Dendritic cell treated with granulocyte-macrophage colony-stimulating factor and Interleukin-4, amounts not matched to agents 40 ng/mL and 50 ng/mL, for 4 days (primary cell): ENCODE measurements around the gene PARD3.

Experiments
- H3K27ac Mint-ChIP-seq: one replicate; pipeline ENCODE4 v1.8.0; 2022; ENCODE audit warnings: mild to moderate bottlenecking, mixed read lengths
- H3K27me3 Mint-ChIP-seq: one replicate; pipeline ENCODE4 v1.8.0; 2022; ENCODE audit warnings: mild to moderate bottlenecking, mixed read lengths
- H3K36me3 Mint-ChIP-seq: one replicate; pipeline ENCODE4 v1.8.0; 2022; ENCODE audit warnings: low read depth, mixed read lengths
- H3K4me1 Mint-ChIP-seq: one replicate; pipeline ENCODE4 v1.8.0; 2022; ENCODE audit warnings: low read depth, mixed read lengths
- H3K4me3 Mint-ChIP-seq: one replicate; pipeline ENCODE4 v1.8.0; 2022; ENCODE audit warnings: mild to moderate bottlenecking, moderate library complexity, mixed read lengths
- H3K9me3 Mint-ChIP-seq: one replicate; pipeline ENCODE4 v1.8.0; 2022; ENCODE audit warnings: mixed read lengths
- intact Hi-C: fragments of 100-400 bp; cut with micrococcal nuclease; formaldehyde crosslinking; loops from one replicate; pipeline ENCODE4 v1.15.0; 2022

PARD3 gene

DNA sequence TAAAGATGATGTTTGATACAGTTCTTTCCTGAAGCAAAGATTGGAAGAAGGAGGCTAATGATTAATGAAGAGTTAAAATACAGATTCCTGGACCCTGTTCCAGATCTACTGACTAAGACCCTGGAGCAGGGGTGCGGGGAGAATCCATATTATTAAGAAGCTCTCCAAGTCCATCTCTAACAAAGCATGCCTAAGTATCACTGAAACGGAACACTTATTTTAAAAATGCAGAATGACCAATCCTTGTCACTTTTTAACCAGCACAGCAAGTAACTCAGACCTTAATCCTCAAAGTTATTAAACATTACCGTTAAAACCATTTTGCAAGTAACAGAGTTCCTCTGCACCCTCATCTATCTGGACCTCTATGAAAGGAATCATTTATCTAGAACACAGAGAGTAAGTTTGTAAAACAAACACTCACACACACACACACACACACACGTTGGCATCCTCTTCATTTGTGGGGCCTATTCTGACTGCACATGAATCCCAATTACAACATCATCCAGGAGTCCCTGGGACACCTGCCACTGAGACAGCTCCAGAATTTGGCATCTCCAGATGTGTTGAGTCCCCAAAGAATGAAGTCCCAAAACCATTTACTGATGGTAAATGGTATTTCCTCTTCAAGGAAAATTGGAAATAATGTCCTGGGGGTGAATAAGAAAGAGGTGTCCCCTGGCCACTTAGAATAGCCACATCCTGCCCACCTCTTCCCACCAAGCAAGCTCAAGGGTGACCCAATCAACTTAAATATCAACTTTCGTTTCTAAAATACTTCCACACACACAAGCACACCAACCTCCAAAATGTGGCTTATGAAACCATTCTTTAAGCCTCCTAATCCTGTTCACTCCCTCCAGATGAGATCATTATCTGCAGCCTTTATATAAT, 117.5 kb downstream of the PARD3 start:
- no peak overlapping the region for H3K27ac Mint-ChIP-seq
- H3K27me3 Mint-ChIP-seq = peaks cover 28% of the 10 kb centered on the region
- intact Hi-C loops = no loop called here
- no peaks in the 10 kb centered on the region for H3K4me1 Mint-ChIP-seq
- no peaks in the 10 kb centered on the region for H3K36me3 Mint-ChIP-seq
- H3K9me3 Mint-ChIP-seq = no peaks in the 10 kb centered on the region
- no peak overlapping the region for H3K4me3 Mint-ChIP-seq

DNA sequence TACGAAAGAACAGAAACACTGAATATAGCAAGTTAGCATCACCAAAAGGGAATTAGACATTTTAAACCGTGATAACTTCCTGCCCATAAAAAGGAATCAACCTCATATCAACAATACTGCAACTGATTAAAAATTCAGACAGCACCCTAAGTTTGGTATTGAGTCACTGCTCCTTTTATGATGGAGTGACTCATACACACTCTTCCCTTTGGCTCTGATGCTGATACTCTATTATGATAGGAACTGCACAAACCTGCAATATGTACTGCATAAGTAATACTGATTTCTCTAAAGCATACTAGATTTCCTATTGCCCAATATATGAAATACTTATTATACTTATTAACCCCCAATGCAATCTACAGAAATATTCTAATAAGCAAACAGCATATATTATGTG, 118.7 kb downstream of the PARD3 start:
- no peaks in the 10 kb centered on the region for H3K4me1 Mint-ChIP-seq
- intact Hi-C loops = no loop called here
- no peaks in the 10 kb centered on the region for H3K9me3 Mint-ChIP-seq
- H3K36me3 Mint-ChIP-seq = no peaks in the 10 kb centered on the region
- H3K27me3 Mint-ChIP-seq = peaks cover 22% of the 10 kb centered on the region
- H3K27ac Mint-ChIP-seq = no peak overlapping the region
- no peak overlapping the region for H3K4me3 Mint-ChIP-seq

DNA sequence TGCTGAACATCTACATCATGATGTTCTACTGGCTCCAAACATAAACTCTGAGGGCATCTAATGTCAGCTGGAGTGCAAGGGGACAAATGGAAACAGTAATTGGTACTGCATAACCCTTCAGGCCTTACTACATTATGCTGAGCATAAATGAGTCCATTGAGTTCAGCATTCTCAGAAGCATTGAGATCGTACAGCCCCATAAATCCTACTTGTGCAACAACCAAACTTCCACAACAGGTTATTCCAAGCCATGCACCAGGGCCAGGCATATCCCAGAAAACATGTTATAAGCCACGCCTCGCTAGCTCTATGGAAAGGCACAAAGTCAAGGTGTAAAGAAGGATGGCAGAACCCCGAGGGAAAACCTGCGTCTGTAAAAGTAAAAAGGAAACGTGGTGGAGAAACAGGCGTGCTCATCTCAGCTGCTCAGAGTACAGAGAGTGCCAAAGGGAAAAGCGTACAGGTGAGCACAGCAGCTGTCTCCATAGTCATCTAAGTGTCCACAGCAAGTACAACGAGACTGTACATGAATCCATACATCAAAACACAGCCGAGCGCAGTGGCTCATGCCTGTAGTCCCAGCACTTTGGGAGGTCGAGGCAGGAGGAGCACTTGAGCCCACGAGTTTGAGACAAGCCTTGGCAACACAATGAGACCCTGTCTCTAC, 124.6 kb downstream of the PARD3 start:
- H3K27me3 Mint-ChIP-seq = peaks cover 8% of the 10 kb centered on the region
- no peak overlapping the region for H3K4me3 Mint-ChIP-seq
- intact Hi-C loops = no loop called here
- no peaks in the 10 kb centered on the region for H3K36me3 Mint-ChIP-seq
- no peaks in the 10 kb centered on the region for H3K9me3 Mint-ChIP-seq
- no peaks in the 10 kb centered on the region for H3K4me1 Mint-ChIP-seq
- no peak overlapping the region for H3K27ac Mint-ChIP-seq

DNA sequence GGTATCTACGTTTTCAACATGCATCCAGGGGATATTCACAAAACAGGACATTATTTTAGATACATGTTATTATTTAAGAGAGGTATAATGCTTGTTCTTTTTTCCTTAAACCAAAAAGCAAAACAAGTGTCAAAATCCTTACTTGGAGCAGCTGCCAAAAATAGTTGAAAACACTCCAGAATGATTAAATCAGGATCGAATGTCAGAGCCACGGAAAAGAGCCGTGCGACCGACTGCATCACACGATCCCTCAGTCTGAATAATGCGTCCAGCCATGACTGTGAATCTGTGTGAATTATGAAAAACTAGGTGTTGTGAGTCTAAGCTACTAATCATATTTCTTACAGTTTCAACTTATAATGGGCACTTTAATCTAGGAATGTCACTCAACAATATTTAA, 126.0 kb downstream of the PARD3 start:
- intact Hi-C loops = no loop called here
- Mint-ChIP-seq H3K4me1 (no peaks in the 10 kb centered on the region), H3K27ac (no peak overlapping the region), H3K36me3 (no peaks in the 10 kb centered on the region), H3K9me3 (no peaks in the 10 kb centered on the region), H3K27me3 (peaks cover 8% of the 10 kb centered on the region), H3K4me3 (no peak overlapping the region)

DNA sequence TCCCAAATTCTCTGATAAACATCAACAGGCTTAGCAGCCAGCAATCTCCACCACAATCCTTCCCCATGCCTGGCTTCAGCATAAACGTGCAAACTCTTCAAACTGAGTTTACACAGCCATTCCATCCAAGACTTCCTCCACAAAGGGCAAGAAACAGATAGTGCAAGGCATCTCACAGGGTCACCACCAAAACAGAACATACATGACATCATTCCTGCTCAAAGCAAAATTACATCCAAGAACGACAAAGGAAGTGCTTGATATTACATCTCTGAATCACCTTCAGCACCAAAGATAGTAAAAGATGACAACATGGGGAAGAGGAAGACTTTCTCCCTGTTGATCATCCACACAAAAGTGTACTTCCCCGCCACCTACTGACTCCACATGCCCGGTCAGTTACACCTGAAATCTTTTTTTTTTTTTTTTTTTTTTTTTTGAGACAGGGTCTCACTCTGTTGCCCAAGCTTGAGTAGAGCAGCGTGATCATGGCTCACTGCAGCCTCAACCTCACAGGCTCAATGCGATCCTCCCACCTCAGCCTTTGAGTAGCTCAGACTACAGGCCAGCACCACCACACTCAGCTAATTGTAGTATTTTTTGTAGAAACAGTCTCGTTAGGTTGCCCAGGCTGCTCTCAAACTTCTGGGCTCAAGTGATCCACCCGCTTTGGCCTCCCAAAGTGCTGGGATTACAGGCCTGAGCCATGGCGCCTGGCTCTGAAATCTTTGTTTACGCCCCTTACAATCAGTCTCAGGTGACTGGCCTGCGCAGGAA, 127.5 kb downstream of the PARD3 start:
- Mint-ChIP-seq H3K36me3 (no peaks in the 10 kb centered on the region), H3K4me1 (no peaks in the 10 kb centered on the region), H3K4me3 (no peak overlapping the region), H3K27me3 (peaks cover 2% of the 10 kb centered on the region), H3K9me3 (no peaks in the 10 kb centered on the region), H3K27ac (no peak overlapping the region)
- intact Hi-C loops = no loop called here

DNA sequence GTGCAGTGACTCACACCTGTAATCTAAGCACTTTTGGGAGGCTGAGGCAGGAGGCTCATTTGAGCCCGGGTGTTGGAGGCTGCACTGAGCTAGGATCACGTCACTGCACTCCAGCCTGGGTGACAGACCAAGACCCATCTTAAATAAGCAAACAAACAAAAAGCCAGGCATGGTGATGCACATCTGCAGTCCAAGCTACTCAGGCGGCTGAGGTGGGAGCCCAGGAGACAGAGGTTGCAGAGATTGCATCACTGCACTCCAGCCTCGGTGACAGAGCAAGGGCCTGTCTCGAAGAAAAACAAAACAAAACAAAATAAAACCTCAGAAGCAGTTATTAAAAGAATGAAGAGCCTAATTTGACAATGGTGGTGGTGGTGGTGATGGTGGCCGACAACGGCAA, 132.5 kb downstream of the PARD3 start:
- Mint-ChIP-seq H3K9me3 (no peaks in the 10 kb centered on the region), H3K4me1 (no peaks in the 10 kb centered on the region), H3K4me3 (no peak overlapping the region), H3K27me3 (peaks cover 5% of the 10 kb centered on the region), H3K27ac (no peak overlapping the region), H3K36me3 (no peaks in the 10 kb centered on the region)
- intact Hi-C loops = no loop called here

DNA sequence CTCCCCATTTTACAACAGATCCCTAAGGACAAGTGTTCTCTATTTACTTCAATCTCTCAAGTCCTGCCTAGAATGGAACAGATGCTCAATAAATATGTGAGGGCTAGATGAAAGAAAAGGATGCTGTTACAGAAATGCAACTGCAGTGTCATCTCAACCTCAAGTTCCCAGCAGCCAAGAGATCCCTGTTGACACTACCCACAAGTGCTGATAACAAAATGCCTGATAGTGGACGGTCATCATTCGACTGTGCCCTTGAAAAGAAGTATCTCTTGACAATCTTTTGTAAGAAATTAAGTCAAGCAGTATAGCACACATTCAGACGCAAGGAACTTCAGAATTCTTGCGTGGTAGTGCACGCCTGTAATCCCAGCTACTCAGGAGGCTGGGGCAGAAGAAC, 133.2 kb downstream of the PARD3 start:
- H3K4me3 Mint-ChIP-seq = no peak overlapping the region
- no peaks in the 10 kb centered on the region for H3K4me1 Mint-ChIP-seq
- intact Hi-C loops = no loop called here
- H3K9me3 Mint-ChIP-seq = no peaks in the 10 kb centered on the region
- no peak overlapping the region for H3K27ac Mint-ChIP-seq
- no peaks in the 10 kb centered on the region for H3K36me3 Mint-ChIP-seq
- peaks cover 5% of the 10 kb centered on the region for H3K27me3 Mint-ChIP-seq

DNA sequence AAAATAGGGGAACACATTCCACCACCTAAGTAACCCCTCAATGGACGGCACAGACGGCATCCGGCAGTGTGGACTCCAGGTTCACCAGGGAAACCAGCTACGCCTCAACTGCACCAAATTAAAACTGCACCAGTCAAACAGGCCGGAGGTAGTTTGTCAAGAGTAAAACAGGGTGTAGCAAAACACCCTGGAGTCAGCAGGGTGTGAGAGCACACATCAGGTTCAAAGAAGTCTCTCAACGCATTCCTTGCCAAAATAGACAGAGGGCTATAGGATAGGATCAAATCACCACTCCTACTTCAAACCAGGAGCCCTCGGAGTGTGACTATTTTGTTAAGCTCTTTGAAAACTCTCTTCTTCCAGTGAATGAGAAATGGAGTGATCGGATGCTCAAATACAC, 135.9 kb downstream of the PARD3 start:
- Mint-ChIP-seq H3K36me3 (no peaks in the 10 kb centered on the region), H3K4me3 (no peak overlapping the region), H3K27ac (no peak overlapping the region), H3K9me3 (no peaks in the 10 kb centered on the region), H3K27me3 (peaks cover 5% of the 10 kb centered on the region), H3K4me1 (no peaks in the 10 kb centered on the region)
- intact Hi-C loops = no loop called here

DNA sequence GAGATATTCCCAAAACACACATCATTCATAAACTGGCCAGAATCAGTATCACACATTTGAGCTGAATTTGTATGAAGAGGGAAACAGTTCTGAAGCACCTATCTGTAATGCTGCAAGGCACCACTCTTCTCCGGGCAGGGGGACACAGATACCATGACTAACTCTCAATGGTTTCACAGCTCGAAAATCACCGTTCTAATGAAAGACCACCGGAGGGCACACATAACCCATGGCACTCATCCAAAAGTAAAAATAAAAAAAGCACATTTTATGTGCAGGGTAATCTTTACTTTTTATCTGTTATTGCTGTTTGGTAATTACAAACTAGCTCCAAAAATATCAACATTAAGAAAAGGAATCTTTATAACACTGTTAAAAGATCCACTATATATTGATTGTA, 137.5 kb downstream of the PARD3 start:
- Mint-ChIP-seq H3K36me3 (no peaks in the 10 kb centered on the region), H3K27ac (no peak overlapping the region)
- intact Hi-C loops = no loop called here

DNA sequence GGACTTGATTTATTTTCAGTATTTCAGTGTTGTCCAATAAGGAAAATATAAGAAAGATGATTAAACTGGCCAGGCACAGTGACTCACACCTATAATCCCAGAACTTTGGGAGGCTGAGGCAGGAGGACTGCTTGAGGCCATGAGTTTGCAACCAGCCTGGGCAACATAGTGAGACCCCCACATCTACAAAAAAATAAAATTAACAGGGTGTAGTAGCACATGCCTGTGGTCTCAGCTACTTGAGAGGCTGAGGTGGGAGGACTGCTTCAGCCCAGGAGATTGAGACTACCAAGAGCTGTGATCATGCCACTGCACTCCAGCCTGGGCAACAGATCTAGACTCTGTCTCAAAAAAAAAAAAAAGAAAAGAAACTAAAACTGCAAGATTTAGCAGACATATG, 138.0 kb downstream of the PARD3 start:
- Mint-ChIP-seq H3K36me3 (no peaks in the 10 kb centered on the region), H3K27ac (no peak overlapping the region), H3K9me3 (no peaks in the 10 kb centered on the region), H3K27me3 (peaks cover 5% of the 10 kb centered on the region), H3K4me1 (no peaks in the 10 kb centered on the region), H3K4me3 (no peak overlapping the region)
- intact Hi-C loops = no loop called here

More for the DNA sequence above, 137.5 kb downstream of the PARD3 start:
- Mint-ChIP-seq H3K4me1 (no peaks in the 10 kb centered on the region), H3K27me3 (peaks cover 5% of the 10 kb centered on the region), H3K9me3 (no peaks in the 10 kb centered on the region), H3K4me3 (no peak overlapping the region)

DNA sequence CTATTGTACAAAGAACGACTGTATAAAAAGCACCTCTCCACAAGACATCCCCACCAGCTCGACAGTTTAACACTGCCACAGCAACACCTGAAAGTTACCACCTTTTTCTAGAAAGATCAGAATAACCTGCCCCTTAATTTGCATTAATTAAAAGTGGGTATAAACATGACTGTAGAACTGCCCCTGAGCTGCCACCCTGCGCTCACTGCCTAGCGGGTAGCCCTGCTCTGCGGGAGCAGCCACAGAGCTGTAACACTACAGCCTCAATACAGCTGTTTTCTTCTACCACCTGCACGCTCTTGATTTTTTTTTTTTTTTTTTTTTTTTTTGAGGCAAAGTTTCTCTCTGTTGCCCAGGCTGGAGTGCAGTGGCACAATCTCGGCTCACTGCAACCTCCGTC, 140.9 kb downstream of the PARD3 start:
- no peaks in the 10 kb centered on the region for H3K36me3 Mint-ChIP-seq
- peaks cover 3% of the 10 kb centered on the region for H3K27me3 Mint-ChIP-seq
- H3K27ac Mint-ChIP-seq = no peak overlapping the region
- intact Hi-C loops = no loop called here
- no peak overlapping the region for H3K4me3 Mint-ChIP-seq
- H3K9me3 Mint-ChIP-seq = no peaks in the 10 kb centered on the region
- H3K4me1 Mint-ChIP-seq = no peaks in the 10 kb centered on the region

DNA sequence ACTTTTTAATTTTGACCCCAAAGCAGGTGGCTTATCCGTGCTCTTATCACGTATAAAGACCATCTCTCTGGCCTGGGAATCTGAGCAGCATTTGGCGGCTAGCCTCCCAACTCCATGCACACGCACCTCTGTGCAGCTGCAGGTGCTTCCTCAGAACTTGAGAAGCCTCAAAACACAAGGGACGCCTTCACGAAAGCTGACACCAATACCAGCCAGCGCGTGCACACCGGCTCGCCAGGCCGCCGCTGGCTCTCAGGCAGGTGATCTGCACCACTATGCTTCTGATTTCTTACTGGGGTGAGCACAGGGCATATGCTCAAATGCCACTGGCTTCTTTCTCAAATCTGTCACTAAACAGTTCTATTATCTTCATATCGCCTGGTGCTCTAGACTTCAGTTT, 145.0 kb downstream of the PARD3 start:
- H3K4me1 Mint-ChIP-seq = no peaks in the 10 kb centered on the region
- no peaks in the 10 kb centered on the region for H3K9me3 Mint-ChIP-seq
- H3K27ac Mint-ChIP-seq = no peak overlapping the region
- intact Hi-C loops = no loop called here
- peaks cover 6% of the 10 kb centered on the region for H3K27me3 Mint-ChIP-seq
- H3K36me3 Mint-ChIP-seq = no peaks in the 10 kb centered on the region
- H3K4me3 Mint-ChIP-seq = no peak overlapping the region

DNA sequence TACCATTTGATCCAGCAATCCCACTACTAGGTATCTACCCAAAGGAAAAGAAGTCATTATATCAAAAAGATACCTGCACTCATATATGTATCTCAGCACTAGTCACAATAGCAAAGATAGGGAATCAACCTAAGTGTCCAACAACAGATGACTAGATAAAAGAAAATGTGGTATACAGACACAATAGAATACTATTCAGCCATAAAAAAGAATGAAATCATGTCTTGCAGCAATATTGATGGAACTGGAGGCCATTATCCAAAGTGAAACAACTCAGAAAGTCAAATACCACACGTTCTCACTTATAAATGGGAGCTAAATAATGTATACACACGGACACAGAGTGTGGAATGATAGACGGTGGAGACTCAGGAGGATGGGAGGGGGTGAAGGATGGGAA, 146.0 kb downstream of the PARD3 start:
- H3K9me3 Mint-ChIP-seq = no peaks in the 10 kb centered on the region
- intact Hi-C loops = no loop called here

DNA sequence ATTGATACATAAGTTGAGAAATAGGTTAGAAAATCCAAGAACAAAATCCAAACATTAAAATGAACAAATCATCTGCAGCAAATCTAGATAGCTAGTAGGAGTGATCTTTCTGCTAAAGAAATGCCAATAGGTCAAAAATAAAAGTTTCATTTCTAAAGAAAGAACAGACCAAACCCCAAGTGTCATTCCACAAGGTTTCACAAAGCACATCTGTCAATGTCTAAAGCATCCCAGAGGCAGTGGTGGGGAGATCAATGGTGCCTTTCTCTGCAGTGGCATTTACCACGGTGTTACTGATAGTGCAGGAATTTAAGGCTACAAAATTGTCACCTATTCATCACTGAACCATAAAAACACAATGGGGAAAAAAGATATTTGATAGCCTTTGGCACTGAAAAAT, 147.9 kb downstream of the PARD3 start:
- intact Hi-C loops = no loop called here
- no peaks in the 10 kb centered on the region for H3K4me1 Mint-ChIP-seq
- no peak overlapping the region for H3K27ac Mint-ChIP-seq
- H3K36me3 Mint-ChIP-seq = no peaks in the 10 kb centered on the region
- H3K27me3 Mint-ChIP-seq = peaks cover 5% of the 10 kb centered on the region
- no peaks in the 10 kb centered on the region for H3K9me3 Mint-ChIP-seq
- H3K4me3 Mint-ChIP-seq = no peak overlapping the region

More for the DNA sequence above, 146.0 kb downstream of the PARD3 start:
- no peaks in the 10 kb centered on the region for H3K36me3 Mint-ChIP-seq
- H3K4me1 Mint-ChIP-seq = no peaks in the 10 kb centered on the region
- H3K27me3 Mint-ChIP-seq = peaks cover 5% of the 10 kb centered on the region
- no peak overlapping the region for H3K27ac Mint-ChIP-seq
- H3K4me3 Mint-ChIP-seq = no peak overlapping the region
